GM18873 (cell line): ENCODE results near the gene DRD1.
A peak's percentile ranks its signal among the peaks of the same experiment; 100 is the strongest.
"Not testable (repeated sequence)": the region's sequence is repeated elsewhere in the genome, so short reads cannot be mapped to it uniquely, and the experiment has no call there.

Experiments
- ATAC-seq: cut with Tn5 transposase; IDR thresholded peaks from one replicate; pipeline ENCODE4 v1.9.1; 2021; ENCODE audit warnings: mild to moderate bottlenecking, moderate library complexity, moderate number of reproducible peaks; ENCODE audit not compliant: unreplicated experiment, low FRiP score

The DRD1 gene

DNA sequence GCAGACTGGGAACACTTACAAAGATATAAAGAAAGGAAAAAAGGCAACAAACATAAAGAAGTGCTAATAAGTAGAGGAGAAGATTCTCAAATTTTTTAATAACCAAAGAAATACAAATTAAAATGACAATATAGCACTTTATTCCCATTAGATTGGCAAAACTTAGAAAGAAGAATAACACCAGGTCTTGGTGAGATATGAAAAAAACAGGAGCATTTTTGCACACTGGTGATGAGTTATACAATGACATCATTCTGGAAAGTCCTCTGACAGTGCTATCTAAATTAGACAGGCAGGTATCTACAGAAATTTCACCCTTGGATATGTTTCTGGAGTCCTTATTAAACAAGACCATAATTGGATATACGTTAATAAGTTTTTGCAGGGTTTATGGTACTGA lies 24.9 kb upstream of the DRD1 start:
- no peak for ATAC-seq

DNA sequence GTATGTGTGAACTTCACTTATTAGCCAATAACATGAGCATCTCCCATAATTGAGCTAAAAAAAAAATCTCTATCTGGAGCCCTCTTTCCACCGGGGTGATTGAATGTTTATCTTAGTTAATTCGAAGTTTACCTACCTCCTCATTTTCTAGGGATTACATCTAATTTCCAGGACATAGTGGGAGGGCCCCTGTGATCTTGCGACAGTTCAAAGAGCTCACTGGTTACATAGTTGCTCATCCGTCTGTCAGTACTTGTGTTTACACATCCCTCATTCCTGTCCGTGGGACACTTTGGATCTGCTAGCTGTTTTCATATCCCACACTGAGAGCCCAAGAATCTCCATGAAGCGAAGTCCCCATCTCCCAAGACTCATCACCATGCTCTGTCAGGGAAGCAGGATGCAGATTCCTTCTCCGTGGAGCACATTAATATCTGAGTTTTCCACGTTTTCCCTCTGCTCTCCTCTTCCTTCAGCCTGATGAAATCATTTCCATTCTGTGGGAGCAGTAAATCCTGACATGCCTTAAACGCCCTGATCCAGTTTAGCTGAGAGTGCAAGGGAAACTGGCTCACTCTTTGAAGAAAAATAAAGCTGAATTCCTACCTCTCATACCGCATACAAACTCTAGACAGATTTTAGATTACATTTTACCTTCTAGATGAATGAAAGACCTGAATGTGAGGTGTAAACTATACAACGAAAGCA lies 24.2 kb upstream of the DRD1 start:
- no peak for ATAC-seq

DNA sequence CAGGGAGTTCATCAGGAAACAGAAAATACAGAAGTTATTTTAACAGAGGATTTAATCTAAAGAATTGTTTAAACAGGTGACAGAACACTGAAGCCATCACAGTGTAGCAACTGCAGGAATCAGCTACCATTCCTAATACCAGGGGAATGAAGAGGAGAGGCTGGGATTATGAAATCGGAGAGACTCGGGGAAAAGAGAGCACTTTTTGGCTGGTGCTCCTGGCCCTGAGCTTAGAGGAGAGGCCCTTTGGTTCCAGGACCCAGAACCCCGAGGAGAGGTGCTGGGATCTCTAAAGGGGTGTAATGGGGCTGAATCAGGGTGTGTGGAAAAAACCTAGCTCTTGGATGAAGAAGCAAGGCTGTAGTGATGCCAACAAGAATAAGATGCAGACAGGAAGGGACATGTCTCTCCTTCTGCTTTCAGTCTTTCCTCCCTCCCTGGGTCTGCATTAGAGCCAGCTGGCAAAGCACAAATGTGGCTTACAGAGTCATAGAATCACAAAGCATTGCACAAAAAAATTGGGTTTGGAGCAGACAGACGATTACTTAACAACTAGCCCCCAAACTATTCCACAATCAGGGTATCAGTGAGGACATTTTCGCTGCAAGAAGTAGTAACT lies 22.8 kb upstream of the DRD1 start:
- no peak for ATAC-seq

DNA sequence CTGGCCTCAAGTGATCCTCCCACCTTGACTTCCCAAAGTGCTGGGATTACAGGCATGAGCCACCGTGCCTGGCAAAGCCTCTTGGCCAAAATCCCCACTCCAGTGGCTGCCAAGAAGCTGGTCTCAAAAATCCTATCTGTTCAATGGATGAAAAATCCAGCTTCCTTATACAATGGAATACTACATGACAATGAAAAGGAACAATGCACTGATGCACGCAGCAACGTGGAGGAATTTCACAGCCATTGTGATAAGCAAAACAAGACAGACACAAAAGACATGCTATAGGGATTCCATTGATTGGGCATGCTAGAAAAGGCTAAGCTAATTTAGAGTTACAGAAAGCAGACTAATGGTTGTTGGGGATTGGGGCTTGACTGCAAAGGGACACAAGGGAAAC lies 21.3 kb upstream of the DRD1 start:
- no peak for ATAC-seq

DNA sequence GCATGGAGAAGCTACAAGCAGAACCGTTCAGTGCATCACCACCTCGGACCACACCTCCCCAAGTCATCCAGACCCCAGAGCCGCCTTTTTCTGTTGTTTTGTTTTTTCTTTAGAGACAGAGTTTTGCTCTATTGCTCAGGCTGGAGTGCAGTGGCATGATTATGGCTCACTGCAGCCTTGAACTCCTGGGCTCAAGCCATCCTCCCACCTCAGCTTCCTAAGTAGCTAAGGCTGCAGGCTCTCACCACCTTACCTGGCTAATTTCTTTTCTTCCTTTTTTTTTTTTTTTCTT lies 20.9 kb upstream of the DRD1 start:
- no peak for ATAC-seq

DNA sequence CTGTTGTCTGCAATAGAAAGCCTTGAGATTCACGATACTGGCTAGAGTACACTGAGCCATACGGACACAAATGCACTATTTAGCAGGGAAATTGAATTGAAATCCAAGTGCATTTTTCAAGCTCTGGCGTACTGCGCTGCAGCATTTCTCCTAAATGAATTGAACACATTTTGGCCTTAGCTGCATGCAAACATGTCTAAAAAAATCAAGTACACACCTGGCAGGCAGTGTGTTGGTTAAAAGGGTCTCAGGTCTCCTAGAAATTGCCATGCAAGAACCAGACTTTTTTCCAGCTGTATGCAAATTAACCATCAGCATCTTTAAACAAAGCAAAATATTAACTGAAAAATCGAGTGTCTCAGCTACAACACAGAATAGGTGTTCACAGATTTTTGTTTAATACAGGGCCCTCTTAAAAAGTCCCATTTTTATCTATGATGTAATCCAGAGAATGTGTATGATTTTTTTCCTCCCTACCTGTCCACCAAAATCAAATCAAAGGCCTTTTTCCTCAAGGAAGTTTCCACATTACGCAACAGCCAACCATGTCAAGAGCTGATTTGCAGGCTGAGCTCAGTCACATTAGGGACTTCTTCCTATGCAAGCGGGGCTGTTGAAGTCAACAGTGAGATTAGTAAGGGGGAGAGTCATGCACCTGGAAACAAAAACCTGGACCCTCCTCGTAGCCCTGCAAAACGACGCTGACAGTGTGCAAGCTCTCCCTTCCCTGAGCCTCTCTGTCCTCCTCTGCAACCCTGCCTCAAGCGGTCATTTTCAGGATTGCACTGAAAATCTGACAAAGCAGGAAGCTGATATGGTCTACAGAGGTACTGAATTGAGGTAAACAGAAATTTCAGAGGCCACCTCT lies 20.3 kb upstream of the DRD1 start:
- ATAC-seq = peak; percentile 91

DNA sequence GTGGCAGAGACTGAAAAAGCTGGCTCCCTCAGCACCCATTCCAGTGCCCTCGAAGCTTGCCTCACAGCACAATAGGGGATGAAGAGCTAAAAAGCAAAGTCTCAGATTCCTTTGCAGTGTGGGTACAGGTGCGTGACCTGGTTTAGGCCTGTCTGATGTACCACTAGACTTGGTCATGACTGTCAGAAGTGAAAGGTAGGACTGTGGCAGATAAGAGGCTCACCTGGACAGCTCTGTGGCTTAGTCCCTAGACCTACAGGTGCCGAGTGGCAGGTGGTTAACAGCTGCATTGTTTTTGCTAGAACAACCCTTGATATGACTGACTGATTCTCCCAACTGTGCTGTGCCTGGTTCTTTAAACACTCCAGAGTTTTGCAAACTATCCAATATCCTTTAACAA lies 19.7 kb upstream of the DRD1 start:
- ATAC-seq = no peak

DNA sequence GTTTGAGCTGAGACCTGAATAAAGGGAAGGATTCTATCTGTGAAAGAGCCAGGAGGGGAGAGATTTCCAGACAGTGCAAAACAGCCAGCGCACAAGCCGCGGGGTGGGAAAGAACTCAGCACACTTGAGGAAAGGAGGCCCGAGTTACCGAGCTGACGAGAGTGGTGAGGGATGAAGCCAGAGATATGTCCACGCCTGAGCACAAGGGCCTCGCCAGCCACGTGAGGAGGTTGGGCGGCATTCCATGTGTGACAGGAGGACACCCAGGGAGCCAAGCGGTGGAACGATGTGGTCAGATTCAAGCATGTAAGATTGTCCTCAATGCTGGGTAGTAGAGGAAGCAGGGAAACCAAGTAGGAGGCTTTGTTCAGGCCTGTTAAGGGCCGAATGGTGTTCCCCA lies 17.4 kb upstream of the DRD1 start:
- ATAC-seq = no peak

DNA sequence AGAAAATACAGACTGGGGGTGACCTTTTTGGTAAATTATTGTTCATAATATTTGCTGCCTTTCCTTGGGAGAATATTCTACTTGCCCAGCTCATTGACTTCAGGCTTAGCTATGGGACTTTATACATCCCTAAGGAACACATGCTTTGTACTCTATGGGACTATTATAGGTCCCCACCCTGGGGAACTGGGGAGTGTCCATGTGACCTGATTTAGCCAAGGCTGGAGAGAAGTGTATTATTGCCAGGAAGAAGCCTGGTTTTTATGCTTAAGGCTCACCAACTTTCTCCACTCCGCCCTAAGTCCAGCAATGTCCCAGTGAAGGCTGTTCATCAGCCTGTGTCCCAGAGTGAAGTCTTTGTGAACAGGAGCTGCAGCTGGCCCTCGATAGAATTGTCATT lies 16.6 kb upstream of the DRD1 start:
- ATAC-seq = no peak

DNA sequence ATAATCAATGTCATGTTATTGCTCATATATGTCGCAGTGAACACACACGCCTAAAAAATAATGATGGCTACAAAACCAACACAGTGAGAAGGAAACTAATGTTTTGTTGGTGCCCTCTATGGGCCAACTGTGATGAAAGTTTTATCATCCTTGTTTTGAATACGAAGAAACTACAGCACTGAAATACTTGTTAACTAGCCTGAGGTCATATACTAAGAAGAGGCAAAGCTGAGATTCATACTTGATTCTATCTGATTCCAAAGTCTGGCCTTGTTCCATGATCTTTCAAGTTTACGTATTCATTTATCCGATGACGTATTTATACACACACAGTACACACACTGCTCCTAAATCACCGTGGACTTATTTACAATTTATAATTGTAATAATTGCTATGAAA lies 16.1 kb upstream of the DRD1 start:
- ATAC-seq = no peak

DNA sequence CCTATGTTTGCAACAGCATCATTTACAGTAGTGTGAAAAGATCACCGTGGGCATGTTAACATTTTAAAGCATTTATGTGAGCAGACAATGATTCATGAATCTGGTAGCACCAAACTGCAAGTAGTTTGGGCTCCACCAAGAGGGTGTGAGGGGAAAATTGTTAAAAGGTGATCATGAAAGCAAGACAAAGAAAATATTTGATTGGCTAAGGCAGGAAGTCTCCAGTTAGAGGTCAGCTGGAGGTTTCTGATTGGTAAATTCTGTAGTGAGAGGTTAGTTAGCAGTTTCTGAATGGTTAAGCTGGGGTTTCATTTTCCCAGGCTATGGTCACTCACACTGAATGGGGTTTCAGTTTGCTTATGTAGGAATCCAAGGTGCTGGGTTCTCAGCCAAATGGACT lies 13.5 kb upstream of the DRD1 start:
- peak; percentile 92 for ATAC-seq

DNA sequence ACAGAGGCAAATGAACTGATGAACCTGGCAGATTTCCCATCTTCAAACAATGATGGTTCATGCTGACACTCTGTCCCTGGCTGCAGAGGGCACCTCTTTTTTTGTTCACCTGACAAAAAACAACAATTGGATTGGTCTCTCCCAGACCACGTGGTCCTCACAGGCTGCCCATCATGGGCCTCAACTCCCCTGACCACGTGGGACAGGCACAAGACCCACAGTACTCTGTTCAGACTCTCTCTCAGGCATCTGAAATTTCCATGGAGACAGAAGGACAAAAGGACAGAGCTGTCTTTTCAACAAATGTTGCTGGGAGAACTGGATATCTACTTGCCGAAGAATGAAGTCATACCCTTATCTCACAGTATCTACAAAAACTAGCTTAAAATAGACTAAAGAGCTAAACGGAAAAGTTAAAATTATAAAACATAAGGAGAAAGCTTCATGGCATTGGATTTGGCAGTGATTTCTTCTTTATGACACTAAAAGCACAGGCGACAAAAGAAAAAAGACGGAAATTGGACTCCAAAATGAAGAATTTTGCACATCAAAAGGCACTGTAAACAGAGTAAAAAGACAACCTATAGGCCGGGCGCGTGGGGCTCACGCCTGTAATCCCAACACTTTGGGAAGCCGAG lies 12.2 kb upstream of the DRD1 start:
- no peak for ATAC-seq

DNA sequence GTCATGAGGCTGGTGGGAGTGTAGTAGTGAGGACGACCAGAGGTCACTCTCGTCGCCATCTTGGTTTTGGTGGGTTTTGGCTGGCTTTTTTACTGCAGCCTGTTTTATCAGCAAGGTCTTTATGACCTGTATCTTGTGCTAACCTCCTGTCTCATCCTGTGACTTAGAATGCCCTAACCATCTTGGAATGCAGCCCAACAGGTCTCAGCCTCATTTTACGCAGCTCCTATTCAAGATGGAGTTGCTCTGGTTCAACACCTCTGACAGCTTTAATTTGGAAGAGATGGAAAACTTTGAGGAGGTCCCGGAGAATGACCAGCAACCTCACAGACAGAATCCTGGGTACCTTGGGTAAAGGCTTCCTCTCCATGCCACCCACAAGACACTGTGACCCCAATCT lies 10.4 kb upstream of the DRD1 start:
- ATAC-seq = not testable (repeated sequence)

DNA sequence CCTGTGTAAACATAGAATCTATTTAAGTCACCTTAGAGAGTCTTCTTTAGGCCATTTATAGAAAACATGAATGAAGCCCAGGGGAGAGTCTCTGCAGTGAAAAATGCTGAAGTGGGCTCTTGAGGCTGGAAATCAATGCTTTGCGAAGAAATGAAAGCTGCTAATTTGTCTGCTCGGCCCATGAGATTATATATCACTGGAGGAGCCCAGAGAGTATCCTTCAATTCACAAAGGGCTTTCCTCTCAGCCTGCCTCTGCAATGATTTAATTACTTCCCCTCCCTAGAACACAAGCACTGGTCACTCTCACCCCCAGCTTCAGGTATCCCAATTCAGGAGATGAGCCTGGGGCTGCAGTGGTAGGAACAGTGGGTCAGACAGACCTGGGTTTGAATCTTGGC lies 8.2 kb upstream of the DRD1 start:
- ATAC-seq = no peak

DNA sequence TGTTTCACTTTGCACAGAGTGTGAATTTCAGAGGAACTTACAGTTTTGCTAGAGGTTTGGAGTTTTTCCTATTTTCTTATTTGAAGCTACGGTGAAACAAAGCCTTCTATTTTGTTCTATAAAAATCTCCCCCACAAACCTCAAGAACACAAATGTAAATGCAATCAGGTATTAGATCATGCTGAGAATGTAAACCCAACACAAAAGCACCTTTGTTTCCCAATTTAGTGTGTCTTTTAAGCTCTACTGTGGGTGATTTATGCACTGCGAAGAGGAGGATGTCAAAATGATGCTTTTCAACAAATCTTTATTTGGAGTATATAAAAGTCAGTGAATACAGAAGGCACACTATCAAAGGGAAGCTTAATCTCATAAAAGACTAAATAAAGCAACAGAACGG lies 4.3 kb upstream of the DRD1 start:
- ATAC-seq = no peak

DNA sequence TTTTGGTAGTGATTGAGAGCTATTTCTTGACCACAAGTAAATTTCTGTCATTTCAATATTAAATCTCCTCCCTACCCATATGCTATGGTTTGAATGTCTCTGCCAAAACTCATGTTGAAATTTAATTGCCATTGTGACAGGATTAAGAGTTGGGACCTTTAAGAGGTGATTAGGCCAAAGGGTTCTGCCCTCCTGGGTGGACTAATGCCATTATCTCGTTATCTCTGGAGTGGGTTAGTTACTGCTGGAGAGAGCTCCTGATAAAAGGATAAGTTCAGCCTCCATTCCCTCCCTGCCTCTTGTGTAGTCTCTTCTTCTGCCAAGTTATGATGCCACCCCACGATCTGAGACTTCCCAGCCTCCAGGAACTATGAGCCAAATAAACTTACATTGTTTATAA lies 3.6 kb upstream of the DRD1 start:
- no peak for ATAC-seq

DNA sequence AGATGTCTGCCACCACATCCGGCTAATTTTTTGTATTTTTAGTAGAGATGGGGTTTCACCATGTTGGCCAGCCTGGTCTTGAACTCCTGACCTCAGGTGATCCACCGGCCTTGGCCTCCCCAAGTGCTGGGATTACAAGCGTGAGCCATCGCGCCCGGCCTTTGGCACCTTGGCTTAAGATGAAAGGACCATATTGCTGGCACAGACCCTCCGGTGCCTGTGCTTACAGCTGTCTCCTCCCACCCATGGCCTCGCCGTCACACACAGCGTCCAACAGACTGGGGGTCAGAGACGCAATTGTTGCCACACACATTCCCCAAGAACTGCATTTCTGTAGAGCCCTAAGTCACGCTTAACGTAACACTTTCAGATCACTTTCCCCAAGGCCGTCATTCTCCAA lies 2.4 kb upstream of the DRD1 start:
- not testable (repeated sequence) for ATAC-seq

DNA sequence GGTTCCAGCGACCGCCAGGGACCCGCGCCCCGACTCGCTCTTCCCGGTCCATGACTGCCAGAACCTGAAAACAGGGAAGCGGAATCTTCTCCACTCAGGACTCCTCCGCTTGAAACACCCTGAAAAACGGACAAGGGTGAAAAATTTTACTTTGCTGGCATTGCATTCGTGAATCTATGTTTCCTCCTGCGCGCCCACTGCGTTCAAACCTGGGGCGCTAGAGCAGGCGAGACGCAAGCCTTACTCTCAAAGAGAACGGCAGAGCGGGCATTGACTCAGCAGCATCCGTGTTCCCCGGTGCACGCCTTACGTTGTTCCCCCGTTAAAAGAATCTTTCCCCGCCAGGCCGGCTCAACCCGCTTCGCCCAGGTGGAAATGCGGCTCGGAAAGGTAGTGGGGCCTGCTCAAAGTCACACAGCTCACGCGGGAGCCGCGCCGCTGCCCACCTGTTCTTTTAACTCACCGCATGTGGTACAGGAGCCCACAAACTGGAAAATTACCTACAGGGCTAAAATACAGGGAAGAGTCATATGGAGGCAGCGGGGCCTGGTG lies 999 bp upstream of the DRD1 start:
- ATAC-seq = no peak

DNA sequence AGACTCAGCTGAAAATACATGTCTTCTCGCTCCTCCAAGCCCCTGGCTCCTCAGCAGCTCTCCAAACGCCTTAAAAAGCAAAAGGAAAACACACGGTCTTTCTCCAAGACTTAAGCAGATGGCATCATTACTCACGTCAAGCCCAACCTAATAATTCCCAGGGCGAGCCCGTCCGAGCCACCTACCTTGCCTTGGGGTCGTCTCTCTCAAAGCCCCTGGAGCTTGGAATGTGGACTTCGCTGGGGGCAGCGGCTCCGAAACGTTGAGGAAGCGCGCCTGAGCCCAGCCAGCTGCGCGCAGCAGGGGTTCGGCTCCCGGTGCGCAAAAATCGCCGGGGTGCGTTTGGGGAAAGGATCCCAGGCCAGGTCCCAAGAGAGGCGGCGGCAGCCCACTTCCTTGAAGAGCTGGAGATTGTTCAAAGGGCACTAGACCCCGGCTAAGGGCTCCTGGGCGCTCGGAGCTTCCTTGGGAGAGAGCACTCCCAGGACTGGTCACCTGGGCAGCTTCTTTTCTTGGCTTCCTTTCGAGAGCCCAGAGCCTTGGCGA lies 395 bp downstream of the DRD1 start:
- ATAC-seq = no peak

DNA sequence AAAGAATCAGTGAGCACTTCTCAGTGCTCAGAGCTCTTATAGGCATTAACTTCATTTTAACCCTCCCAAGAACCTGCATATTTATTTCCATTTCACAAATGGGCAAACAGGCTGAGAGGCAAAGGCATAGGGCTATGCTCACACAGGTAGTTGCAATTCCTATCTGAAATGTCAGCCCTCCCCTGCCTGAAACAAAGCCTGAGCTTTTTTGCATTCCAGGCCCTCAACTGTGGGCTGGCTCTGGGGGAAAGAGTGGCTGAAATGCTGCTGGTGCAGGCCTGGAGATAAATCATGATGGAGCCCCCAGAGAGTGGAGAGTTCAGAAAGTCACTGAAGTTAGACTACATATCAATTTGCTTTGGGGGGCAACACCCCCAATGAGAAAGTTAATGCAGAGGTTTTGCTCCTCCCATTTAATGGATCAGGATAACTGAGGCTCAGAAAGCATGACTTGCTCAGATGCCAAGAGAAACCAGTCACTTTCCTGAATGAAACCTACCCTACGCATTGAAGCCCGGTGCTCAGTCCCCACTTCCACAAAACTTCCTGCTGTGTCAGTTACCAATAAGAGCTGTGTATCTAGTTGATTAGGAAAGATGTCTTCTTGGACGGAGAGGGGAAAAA lies 5.6 kb downstream of the DRD1 start:
- no peak for ATAC-seq
